Karpas-422 (cell line): ENCODE measurements around the gene SPATS1. TPM values are rescaled to one million over a fixed set of nuclear protein-coding genes. Genes with fewer than 3 reads are reported as not detected.

Experiments used
- DNase-seq: peaks from one replicate; pipeline ENCODE4 v3.0.0-alpha.2; 2015
- H2AFZ ChIP-seq: fragments of 200-600 bp; sonication (generic); 2 replicates; pipeline ENCODE4 v1.6.1; 2014; ENCODE audit warnings: antibody characterized with exemption, low read length, mixed read lengths
- H3K27ac ChIP-seq: fragments of 200-600 bp; sonication (generic); 2 replicates; pipeline ENCODE4 v1.5.1; 2014; ENCODE audit warnings: mild to moderate bottlenecking, low read length, moderate library complexity
- H3K27me3 ChIP-seq: fragments of 200-600 bp; sonication (generic); 2 replicates; pipeline ENCODE4 v1.6.1; 2014; ENCODE audit warnings: low read length, mixed read lengths
- H3K36me3 ChIP-seq: fragments of 200-600 bp; sonication (generic); 2 replicates; pipeline ENCODE4 v1.6.1; 2014; ENCODE audit warnings: low read length, mixed read lengths; ENCODE audit not compliant: insufficient read depth
- H3K4me1 ChIP-seq: fragments of 200-600 bp; sonication (generic); 2 replicates; pipeline ENCODE4 v1.6.1; 2014; ENCODE audit warnings: mild to moderate bottlenecking, low read length, mixed read lengths
- H3K4me2 ChIP-seq: fragments of 200-600 bp; sonication (generic); 2 replicates; pipeline ENCODE4 v1.6.1; 2014; ENCODE audit warnings: low read length, low read depth, mild to moderate bottlenecking; ENCODE audit not compliant: poor library complexity, severe bottlenecking
- H3K4me3 ChIP-seq: fragments of 200-600 bp; sonication (generic); 2 replicates; pipeline ENCODE4 v1.5.1; 2014; ENCODE audit warnings: mild to moderate bottlenecking, antibody characterized with exemption, low read length, mixed read lengths
- H3K79me2 ChIP-seq: fragments of 200-600 bp; sonication (generic); 2 replicates; pipeline ENCODE4 v1.6.1; 2014; ENCODE audit warnings: mild to moderate bottlenecking, low read length, mixed read lengths
- H3K9ac ChIP-seq: fragments of 200-600 bp; sonication (generic); 2 replicates; pipeline ENCODE4 v1.6.0; 2014; ENCODE audit warnings: low read length
- H3K9me2 ChIP-seq: fragments of 200-600 bp; sonication (generic), shearing (Covaris generic); replicated peaks from 2 replicates; pipeline ENCODE4 v1.6.0; 2014; ENCODE audit warnings: mild to moderate bottlenecking, low read length, moderate library complexity; ENCODE audit not compliant: insufficient read depth
- H3K9me3 ChIP-seq: fragments of 300-700, 200-600 bp; sonication (generic); 2 replicates; pipeline ENCODE4 v1.6.1; 2014; ENCODE audit warnings: low read length, mixed read lengths
- H4K20me1 ChIP-seq: fragments of 200-600 bp; sonication (generic); 2 replicates; pipeline ENCODE4 v1.6.1; 2014; ENCODE audit warnings: mild to moderate bottlenecking, antibody characterized with exemption, low read length, low read depth; ENCODE audit not compliant: insufficient read depth
- total RNA-seq: library from RNA; depleted of rRNA; stranded (reverse); fragments of >200 nt; shearing (Covaris generic); gene quantifications from 2 replicates; pipeline ENCODE4 v1.2.3, GENCODE V29; 2014; ENCODE audit warnings: low replicate concordance

Gene SPATS1
- total RNA-seq, 1 experiment from 2014 or later, result not detected

DNA sequence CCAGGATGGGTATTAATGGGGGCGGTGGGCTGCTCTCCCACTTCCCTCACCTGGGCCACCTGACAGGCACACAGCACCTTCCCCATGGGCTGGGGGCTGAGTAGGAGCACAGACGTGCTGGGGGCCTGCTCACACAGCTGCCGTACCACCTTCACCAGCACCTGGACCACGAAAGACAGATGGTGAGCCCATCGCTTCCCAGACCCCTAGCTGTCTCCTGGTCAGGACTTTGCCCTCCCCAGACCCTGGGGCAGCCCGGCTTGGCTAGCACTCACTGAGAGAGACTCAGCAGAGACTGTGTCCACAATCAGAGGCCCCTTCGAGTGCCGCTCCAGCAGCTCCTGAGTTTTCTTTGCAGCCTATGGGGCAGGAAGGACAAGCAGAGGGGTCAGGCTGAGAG, 41.3 kb upstream of the SPATS1 start:
- Histone ChIP-seq H2AFZ (no peak overlapping the region), H3K36me3 (no peaks in the 10 kb centered on the region), H3K9me2 (no peaks in the 10 kb centered on the region), H3K4me3 (no peak overlapping the region), H3K9me3 (no peaks in the 10 kb centered on the region), H3K9ac (no peak overlapping the region), H3K27ac (no peak overlapping the region), H4K20me1 (0 out of 2 replicates have a peak, but pooled peaks cover 1% of the 10 kb centered on the region), H3K79me2 (no peaks in the 10 kb centered on the region), H3K4me2 (no peak overlapping the region), H3K4me1 (no peaks in the 10 kb centered on the region), H3K27me3 (no peaks in the 10 kb centered on the region)
- no peak for DNase-seq

GRCh38 chr6:44301782-44302564, 40.5 kb upstream of the SPATS1 start:
- Histone ChIP-seq H3K4me2 (no peak overlapping the region), H4K20me1 (no peaks in the 10 kb centered on the region), H2AFZ (no peak overlapping the region), H3K27me3 (no peaks in the 10 kb centered on the region), H3K4me1 (no peaks in the 10 kb centered on the region), H3K9me3 (no peaks in the 10 kb centered on the region), H3K27ac (no peak overlapping the region), H3K4me3 (no peak overlapping the region), H3K79me2 (no peaks in the 10 kb centered on the region), H3K9me2 (no peaks in the 10 kb centered on the region), H3K9ac (no peak overlapping the region), H3K36me3 (no peaks in the 10 kb centered on the region)
- DNase-seq, result no peak

DNA sequence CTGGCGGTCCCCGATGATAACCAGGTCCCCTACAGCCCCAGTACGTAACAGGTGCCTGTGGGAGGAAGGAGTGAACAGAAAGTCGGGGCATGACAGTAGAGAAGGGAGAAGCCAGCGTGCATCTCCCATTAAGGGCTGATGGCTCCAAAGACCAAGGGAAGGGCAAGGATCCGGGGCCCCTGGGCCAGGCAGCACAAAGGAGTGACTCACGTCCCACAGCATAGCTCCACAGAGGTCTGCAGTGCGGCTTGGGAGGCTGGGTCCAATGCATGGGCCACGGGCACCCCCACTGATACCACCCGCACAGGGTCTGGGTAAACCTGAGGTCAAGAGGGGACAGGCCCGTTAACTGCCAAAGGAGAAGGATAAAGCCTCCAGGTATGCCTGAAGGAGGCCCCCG, 39.6 kb upstream of the SPATS1 start:
- Histone ChIP-seq H3K27me3 (no peaks in the 10 kb centered on the region), H3K9me2 (no peaks in the 10 kb centered on the region), H4K20me1 (no peaks in the 10 kb centered on the region), H3K36me3 (no peaks in the 10 kb centered on the region), H3K4me2 (no peak overlapping the region), H3K4me1 (no peaks in the 10 kb centered on the region), H3K4me3 (no peak overlapping the region), H3K9me3 (no peaks in the 10 kb centered on the region), H3K79me2 (no peaks in the 10 kb centered on the region), H3K9ac (no peak overlapping the region), H3K27ac (no peak overlapping the region), H2AFZ (no peak overlapping the region)
- no peak for DNase-seq

DNA sequence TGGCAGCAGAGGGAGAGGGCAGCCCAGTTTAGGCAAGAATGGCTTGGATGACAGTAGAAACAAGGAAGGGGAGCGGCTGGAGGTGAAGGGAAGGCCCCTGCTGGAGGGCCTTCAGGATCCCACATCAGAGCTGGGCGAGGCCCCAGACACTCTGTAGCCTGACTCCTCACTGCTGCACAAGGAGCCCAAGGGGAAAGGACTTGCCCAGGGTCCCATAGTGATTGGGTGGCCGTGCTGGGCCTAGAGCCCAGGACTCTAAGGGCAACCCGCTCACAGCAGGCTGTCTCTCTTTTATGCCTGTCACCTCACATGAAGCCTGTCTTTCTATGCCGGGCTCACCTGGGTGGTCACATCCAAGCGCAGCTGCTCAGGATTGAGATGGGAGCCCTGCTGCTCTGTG, 38.6 kb upstream of the SPATS1 start:
- Histone ChIP-seq H3K9me3 (no peaks in the 10 kb centered on the region), H3K4me2 (no peak overlapping the region), H3K4me1 (no peaks in the 10 kb centered on the region), H3K9me2 (no peaks in the 10 kb centered on the region), H3K36me3 (no peaks in the 10 kb centered on the region), H2AFZ (no peak overlapping the region), H3K9ac (no peak overlapping the region), H3K4me3 (no peak overlapping the region), H3K27ac (no peak overlapping the region), H4K20me1 (no peaks in the 10 kb centered on the region), H3K79me2 (no peaks in the 10 kb centered on the region), H3K27me3 (no peaks in the 10 kb centered on the region)
- DNase-seq, result no peak

GRCh38 chr6:44304282-44305199, 37.9 kb upstream of the SPATS1 start:
- Histone ChIP-seq H3K79me2 (no peaks in the 10 kb centered on the region), H3K27ac (no peak overlapping the region), H3K9ac (no peak overlapping the region), H3K36me3 (peaks cover 1% of the 10 kb centered on the region; the same call in 1 of the 2 replicates), H3K4me2 (no peak overlapping the region), H2AFZ (no peak overlapping the region), H3K9me2 (no peaks in the 10 kb centered on the region), H3K9me3 (no peaks in the 10 kb centered on the region), H4K20me1 (no peaks in the 10 kb centered on the region), H3K27me3 (no peaks in the 10 kb centered on the region), H3K4me3 (no peak overlapping the region), H3K4me1 (no peaks in the 10 kb centered on the region)
- peak; percentile 64 for DNase-seq

- H3K36me3 ChIP-seq, result peaks cover 8% of the 10 kb centered on the region; the same call in 1 of the 2 replicates
Measured at GRCh38 chr6:44305200-44305725, 37.2 kb upstream of the SPATS1 start.

DNA sequence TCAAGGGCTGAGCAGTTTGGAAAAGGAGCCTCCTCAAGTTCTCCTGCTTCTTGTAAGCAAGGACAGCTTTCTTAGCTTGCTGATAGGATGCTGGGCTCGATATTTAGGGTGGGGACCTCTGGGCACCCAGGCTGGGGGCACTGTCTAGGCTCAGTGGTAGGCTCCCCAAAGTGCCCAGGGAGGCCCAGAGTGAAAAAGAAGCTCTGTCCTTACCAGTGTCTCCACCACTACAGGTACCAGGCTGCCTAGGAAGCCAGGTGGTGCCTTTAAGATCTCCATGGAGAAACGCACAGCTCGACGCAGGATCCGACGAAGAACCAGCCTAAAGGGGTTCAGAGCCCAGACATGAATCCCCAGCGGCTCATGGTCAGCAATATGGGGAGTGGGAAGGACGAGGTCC, 35.7 kb upstream of the SPATS1 start:
- no peak overlapping the region for H2AFZ ChIP-seq
- H4K20me1 ChIP-seq, result no peaks in the 10 kb centered on the region
- no peak overlapping the region for H3K27ac ChIP-seq
- no peak overlapping the region for H3K9ac ChIP-seq
- H3K4me3 ChIP-seq, result no peak overlapping the region
- no peaks in the 10 kb centered on the region for H3K9me3 ChIP-seq
- no peaks in the 10 kb centered on the region for H3K9me2 ChIP-seq
- DNase-seq, result no peak
- no peak overlapping the region for H3K4me2 ChIP-seq
- H3K36me3 ChIP-seq, result peaks cover 9% of the 10 kb centered on the region; the same call in 1 of the 2 replicates
- H3K79me2 ChIP-seq, result peaks cover 5% of the 10 kb centered on the region
- no peaks in the 10 kb centered on the region for H3K27me3 ChIP-seq
- peaks cover 3% of the 10 kb centered on the region for H3K4me1 ChIP-seq

More at GRCh38 chr6:44305200-44305725, 37.2 kb upstream of the SPATS1 start:
- Histone ChIP-seq H3K79me2 (no peaks in the 10 kb centered on the region), H4K20me1 (no peaks in the 10 kb centered on the region), H3K9me3 (no peaks in the 10 kb centered on the region), H3K4me2 (no peak overlapping the region), H3K9me2 (no peaks in the 10 kb centered on the region), H3K27me3 (no peaks in the 10 kb centered on the region), H2AFZ (no peak overlapping the region), H3K9ac (no peak overlapping the region), H3K4me1 (no peaks in the 10 kb centered on the region), H3K4me3 (no peak overlapping the region), H3K27ac (no peak overlapping the region)
- DNase-seq, result no peak

DNA sequence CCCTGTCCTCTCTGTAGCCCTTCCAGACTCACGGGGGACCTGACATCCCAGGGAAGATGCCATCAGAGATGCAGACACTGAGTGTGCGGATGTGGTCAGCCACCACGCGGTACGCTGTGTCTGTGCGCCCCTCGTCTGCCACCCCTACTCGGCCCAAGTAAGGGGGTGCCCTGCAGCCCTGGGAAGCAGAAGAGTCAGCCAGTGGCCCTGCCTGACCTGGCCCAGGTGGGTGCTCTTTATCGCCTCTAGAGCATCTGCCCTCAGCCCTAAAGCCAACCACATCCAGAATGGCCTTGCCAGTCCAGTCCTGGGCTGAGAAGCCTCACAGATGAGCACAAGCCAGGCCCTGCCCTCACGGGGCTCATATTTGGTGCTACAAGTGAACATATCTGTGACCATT, 35.2 kb upstream of the SPATS1 start:
- no peaks in the 10 kb centered on the region for H3K9me2 ChIP-seq
- peaks cover 9% of the 10 kb centered on the region; the same call in 1 of the 2 replicates for H3K36me3 ChIP-seq
- H3K27ac ChIP-seq, result no peak overlapping the region
- H2AFZ ChIP-seq, result no peak overlapping the region
- H3K4me1 ChIP-seq, result peaks cover 8% of the 10 kb centered on the region
- peaks cover 10% of the 10 kb centered on the region for H3K79me2 ChIP-seq
- no peak overlapping the region for H3K4me3 ChIP-seq
- no peaks in the 10 kb centered on the region for H3K27me3 ChIP-seq
- no peaks in the 10 kb centered on the region for H3K9me3 ChIP-seq
- no peak overlapping the region for H3K9ac ChIP-seq
- no peaks in the 10 kb centered on the region for H4K20me1 ChIP-seq
- DNase-seq, result no peak
- H3K4me2 ChIP-seq, result no peak overlapping the region
